IMR-90 (cell line): Measurements from ENCODE around the gene GAS5.

Source experiments
- BHLHE40 ChIP-seq: fragments of 150-350 bp; IDR thresholded peaks from 2 replicates; pipeline ENCODE4 v1.6.1; 2016; ENCODE audit warnings: mild to moderate bottlenecking, low read depth, low read length
- FOS ChIP-seq: fragments of 150-350 bp; IDR thresholded peaks from 2 replicates; pipeline ENCODE4 v1.6.1; 2016; ENCODE audit warnings: low read depth, low read length
- POLR2A ChIP-seq: IDR thresholded peaks from 2 replicates; pipeline ENCODE4 v1.6.1; 2012; ENCODE audit warnings: mild to moderate bottlenecking, low read depth, low read length
- RAD21 ChIP-seq: IDR thresholded peaks from 2 replicates; pipeline ENCODE4 v1.6.1; 2012; ENCODE audit warnings: low read length, improper control_type of control experiment
- RFX5 ChIP-seq: IDR thresholded peaks from 2 replicates; pipeline ENCODE4 v1.8.0; 2012; ENCODE audit warnings: low read depth, mild to moderate bottlenecking, low read length, moderate library complexity
- SMC3 ChIP-seq: fragments of 150-350 bp; IDR thresholded peaks from 2 replicates; pipeline ENCODE4 v1.6.1; 2016; ENCODE audit warnings: low read depth, mild to moderate bottlenecking, antibody characterized with exemption, low read length, moderate library complexity
- TF ChIP-seq, protein P1 (sequence below): fragments of 150-350 bp; IDR thresholded peaks from 2 replicates; pipeline ENCODE4 v1.6.1; 2016; ENCODE audit warnings: low read depth, mild to moderate bottlenecking, low read length, moderate library complexity, borderline replicate concordance
- TF ChIP-seq, protein P2 (sequence below): conservative IDR thresholded peaks from 2 replicates; pipeline ENCODE4 v1.5.1; 2012; ENCODE audit warnings: mild to moderate bottlenecking, low read depth, low read length, improper control_type of control experiment

DNA sequence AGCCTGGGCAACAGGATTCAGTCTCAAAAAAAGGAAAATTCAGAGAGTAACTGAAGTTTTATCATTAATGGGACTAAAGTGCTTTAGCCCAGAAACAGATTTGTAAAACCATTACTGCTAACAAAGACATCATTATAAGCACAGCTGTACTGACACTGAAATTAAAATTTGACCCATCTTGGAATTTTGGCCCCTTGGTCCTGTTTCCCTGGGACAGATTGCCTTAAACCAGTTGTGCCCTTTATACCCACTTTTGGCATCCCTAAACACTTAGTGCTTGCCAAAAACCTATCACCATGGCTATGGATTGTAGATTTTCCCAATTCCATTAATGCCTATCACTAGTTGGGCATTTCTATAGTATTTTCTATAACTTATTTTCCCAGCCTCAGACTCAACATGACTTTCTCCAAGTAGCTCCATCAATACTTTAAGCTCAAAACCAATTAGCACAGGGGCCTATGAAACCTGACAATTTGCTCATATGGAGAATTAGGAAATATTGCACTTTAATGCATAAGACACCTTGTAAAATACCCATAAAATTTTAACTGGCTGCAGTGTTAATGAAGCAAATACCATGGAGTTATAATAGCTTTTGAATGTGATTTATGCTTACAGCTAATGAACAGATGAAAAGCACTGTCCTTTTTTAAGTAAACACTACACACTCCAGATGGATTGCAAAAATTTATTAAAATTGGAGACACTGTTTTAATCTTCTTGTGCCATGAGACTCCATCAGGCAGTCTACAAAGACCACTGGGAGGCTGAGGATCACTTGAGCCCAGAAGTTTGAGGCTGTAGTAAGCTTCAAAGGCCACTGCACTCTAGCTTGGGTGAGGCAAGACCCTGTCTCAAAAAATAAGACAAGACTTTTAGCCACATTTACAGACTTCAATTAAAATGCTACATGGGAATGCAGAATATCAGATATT is 4.3 kb downstream of the GAS5 start:
- no peak; the same call in 1 of the 2 replicates for TF ChIP-seq POLR2A
- TF ChIP-seq, protein P1, sequence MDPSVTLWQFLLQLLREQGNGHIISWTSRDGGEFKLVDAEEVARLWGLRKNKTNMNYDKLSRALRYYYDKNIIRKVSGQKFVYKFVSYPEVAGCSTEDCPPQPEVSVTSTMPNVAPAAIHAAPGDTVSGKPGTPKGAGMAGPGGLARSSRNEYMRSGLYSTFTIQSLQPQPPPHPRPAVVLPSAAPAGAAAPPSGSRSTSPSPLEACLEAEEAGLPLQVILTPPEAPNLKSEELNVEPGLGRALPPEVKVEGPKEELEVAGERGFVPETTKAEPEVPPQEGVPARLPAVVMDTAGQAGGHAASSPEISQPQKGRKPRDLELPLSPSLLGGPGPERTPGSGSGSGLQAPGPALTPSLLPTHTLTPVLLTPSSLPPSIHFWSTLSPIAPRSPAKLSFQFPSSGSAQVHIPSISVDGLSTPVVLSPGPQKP: no peak
- TF ChIP-seq, protein P2, sequence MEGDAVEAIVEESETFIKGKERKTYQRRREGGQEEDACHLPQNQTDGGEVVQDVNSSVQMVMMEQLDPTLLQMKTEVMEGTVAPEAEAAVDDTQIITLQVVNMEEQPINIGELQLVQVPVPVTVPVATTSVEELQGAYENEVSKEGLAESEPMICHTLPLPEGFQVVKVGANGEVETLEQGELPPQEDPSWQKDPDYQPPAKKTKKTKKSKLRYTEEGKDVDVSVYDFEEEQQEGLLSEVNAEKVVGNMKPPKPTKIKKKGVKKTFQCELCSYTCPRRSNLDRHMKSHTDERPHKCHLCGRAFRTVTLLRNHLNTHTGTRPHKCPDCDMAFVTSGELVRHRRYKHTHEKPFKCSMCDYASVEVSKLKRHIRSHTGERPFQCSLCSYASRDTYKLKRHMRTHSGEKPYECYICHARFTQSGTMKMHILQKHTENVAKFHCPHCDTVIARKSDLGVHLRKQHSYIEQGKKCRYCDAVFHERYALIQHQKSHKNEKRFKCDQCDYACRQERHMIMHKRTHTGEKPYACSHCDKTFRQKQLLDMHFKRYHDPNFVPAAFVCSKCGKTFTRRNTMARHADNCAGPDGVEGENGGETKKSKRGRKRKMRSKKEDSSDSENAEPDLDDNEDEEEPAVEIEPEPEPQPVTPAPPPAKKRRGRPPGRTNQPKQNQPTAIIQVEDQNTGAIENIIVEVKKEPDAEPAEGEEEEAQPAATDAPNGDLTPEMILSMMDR: no peak
- no peak for TF ChIP-seq FOS
- TF ChIP-seq BHLHE40: no peak
- no peak for TF ChIP-seq RAD21
- TF ChIP-seq RFX5: no peak
- TF ChIP-seq SMC3: no peak
